PC-3 (cell line): ENCODE results near the gene NVL. TPM values are rescaled to one million over a fixed set of nuclear protein-coding genes. Genes with fewer than 3 reads are reported as not detected.

Source experiments
- ATAC-seq: fragments of 200-7000 bp; cut with Tn5 transposase; 2 replicates; pipeline ENCODE4 v1.9.1; 2020; ENCODE audit warnings: mild to moderate bottlenecking, moderate library complexity
- BruUV-seq: library from RNA; stranded (reverse); fragments of 400-500 nt; replicated peaks from 2 replicates; lab custom pipeline; 2021; lab: Mats Ljungman, UMichigan
- CTCF ChIA-PET: fragments of 300-600 bp; sonication (Branson Sonifier 250); formaldehyde crosslinking; loops from one replicate; lab custom pipeline; 2022; ENCODE audit warnings: antibody characterized with exemption; lab: Charles Lee
- POLR2A ChIA-PET: fragments of 300-600 bp; sonication (Branson Sonifier 250); formaldehyde crosslinking; loops from one replicate; lab custom pipeline; 2022; ENCODE audit warnings: antibody characterized with exemption; ENCODE audit not compliant: unreplicated experiment; lab: Charles Lee
- DNase-seq: peaks from one replicate; pipeline ENCODE4 v3.0.0-alpha.2; 2015
- H2AFZ ChIP-seq: fragments of 300-600 bp; sonication (generic); 2 replicates; pipeline ENCODE4 v1.6.0; 2016; ENCODE audit warnings: antibody characterized with exemption, low read length
- H3F3A ChIP-seq: fragments of 300-600 bp; sonication (generic); one replicate; pipeline ENCODE4 v1.6.0; 2017; ENCODE audit warnings: antibody characterized with exemption, low read length, control low read depth, mild to moderate bottlenecking; ENCODE audit not compliant: unreplicated experiment
- H3K27ac ChIP-seq: fragments of 300-600 bp; sonication (generic); 2 replicates; pipeline ENCODE4 v1.5.1; 2016; ENCODE audit warnings: mild to moderate bottlenecking, low read length
- H3K27me3 ChIP-seq: fragments of 300-600 bp; sonication (generic); 2 replicates; pipeline ENCODE4 v1.6.1; 2016; ENCODE audit warnings: low read length, mixed read lengths
- H3K36me3 ChIP-seq: fragments of 300-600 bp; sonication (generic); 2 replicates; pipeline ENCODE4 v1.6.1; 2016; ENCODE audit warnings: low read depth, mixed run types, low read length, mixed read lengths
- H3K4me1 ChIP-seq: fragments of 300-600 bp; sonication (generic); 2 replicates; pipeline ENCODE4 v1.5.1; 2016; ENCODE audit warnings: low read length; ENCODE audit not compliant: insufficient read depth
- H3K4me2 ChIP-seq: fragments of 300-600 bp; sonication (generic); 2 replicates; pipeline ENCODE4 v1.6.0; 2016; ENCODE audit warnings: low read length
- H3K4me3 ChIP-seq: fragments of 300-600 bp; sonication (generic); 2 replicates; pipeline ENCODE4 v1.5.1; 2016; ENCODE audit warnings: mild to moderate bottlenecking, low read length, mixed read lengths
- H3K79me2 ChIP-seq: fragments of 300-600 bp; sonication (generic); 2 replicates; pipeline ENCODE4 v1.6.1; 2017; ENCODE audit warnings: low read length, mixed read lengths
- H3K9ac ChIP-seq: fragments of 300-600 bp; sonication (generic); 2 replicates; pipeline ENCODE4 v1.6.0; 2016; ENCODE audit warnings: mild to moderate bottlenecking, low read length
- H3K9me2 ChIP-seq: fragments of 300-600 bp; sonication (generic); replicated peaks from 2 replicates; pipeline ENCODE4 v1.6.1; 2016; ENCODE audit warnings: mixed run types, low read length, mixed read lengths
- H3K9me3 ChIP-seq: fragments of 300-600 bp; sonication (generic); 2 replicates; pipeline ENCODE4 v1.6.1; 2016; ENCODE audit warnings: low read length, mixed read lengths
- H4K20me1 ChIP-seq: fragments of 300-600 bp; sonication (generic); 2 replicates; pipeline ENCODE4 v1.6.1; 2016; ENCODE audit warnings: low read length, mixed read lengths
- EZH2 ChIP-seq: fragments of 300-600 bp; sonication (generic); IDR thresholded peaks from one replicate; pipeline ENCODE4 v1.6.1; 2017; ENCODE audit warnings: antibody characterized with exemption, mild to moderate bottlenecking, low read length; ENCODE audit not compliant: unreplicated experiment
- EZH2phosphoT487 ChIP-seq: fragments of 300-600 bp; sonication (generic); IDR thresholded peaks from 2 replicates; pipeline ENCODE4 v1.6.1; 2018; ENCODE audit warnings: mild to moderate bottlenecking, antibody characterized with exemption, low read length, borderline replicate concordance
- intact Hi-C: fragments of 100-400 bp; cut with micrococcal nuclease; formaldehyde crosslinking; loops from 2 replicates; pipeline ENCODE4 v1.9.0; 2023
- total RNA-seq: library from RNA; depleted of rRNA; stranded (reverse); fragments of >200 nt; gene quantifications from 2 replicates; pipeline ENCODE4 v1.2.3, GENCODE V29; 2014
- TF ChIP-seq, protein P1 (sequence below): fragments of 300-600 bp; sonication (generic); conservative IDR thresholded peaks from 2 replicates; pipeline ENCODE4 v1.5.1; 2017; ENCODE audit warnings: antibody characterized with exemption, low read depth, mild to moderate bottlenecking, low read length

The NVL gene
- total RNA-seq, 1 experiment from 2014 or later, result 37.1 TPM

DNA sequence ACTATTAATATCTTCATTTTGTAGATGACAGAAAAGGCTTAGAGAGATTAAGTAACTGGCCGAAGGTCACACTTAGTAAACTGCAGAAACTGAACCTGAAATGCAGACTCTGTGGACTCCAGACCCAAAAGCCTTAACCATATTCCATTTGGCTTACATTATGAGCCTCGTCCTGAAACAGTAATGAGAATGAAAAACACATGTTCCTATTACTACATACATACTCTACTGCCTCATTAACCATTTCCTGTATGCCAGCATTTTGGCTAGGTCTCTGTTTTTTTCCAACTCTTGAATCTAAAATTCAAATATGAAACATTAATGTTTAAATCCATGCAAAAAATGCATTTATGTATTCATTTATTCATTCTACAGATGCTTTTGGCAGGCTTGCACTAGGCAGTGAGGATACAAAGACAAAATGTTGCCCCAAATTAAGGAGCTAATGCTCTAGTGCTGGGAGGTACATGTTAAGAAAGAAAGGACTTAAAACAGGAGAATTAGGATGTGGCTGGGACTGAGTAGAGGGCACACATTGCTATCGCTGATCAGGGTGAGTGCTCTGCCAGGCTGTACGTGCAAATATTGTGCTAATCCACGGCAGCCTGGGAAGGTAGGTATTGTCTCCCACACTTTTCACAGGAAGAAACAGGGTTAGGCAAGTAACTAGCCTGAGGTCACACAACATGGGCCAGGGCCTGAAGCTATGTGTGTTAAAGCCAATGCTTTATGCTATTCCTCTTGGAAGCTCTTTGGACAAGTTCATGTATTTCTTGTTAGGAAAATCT, 133.0 kb downstream of the NVL start:
- POLR2A ChIA-PET, result no interaction called here
- Histone ChIP-seq H3F3A (no peaks in the 10 kb centered on the region), H3K36me3 (peaks cover 12% of the 10 kb centered on the region), H3K9me2 (no peaks in the 10 kb centered on the region), H3K79me2 (no peaks in the 10 kb centered on the region), H3K4me2 (no peak overlapping the region), H3K4me1 (peaks cover 13% of the 10 kb centered on the region), H2AFZ (no peak overlapping the region), H3K27me3 (no peaks in the 10 kb centered on the region), H3K4me3 (no peak overlapping the region), H3K27ac (no peak overlapping the region), H4K20me1 (no peaks in the 10 kb centered on the region), H3K9ac (no peak overlapping the region), H3K9me3 (no peaks in the 10 kb centered on the region)
- TF ChIP-seq, protein P1, sequence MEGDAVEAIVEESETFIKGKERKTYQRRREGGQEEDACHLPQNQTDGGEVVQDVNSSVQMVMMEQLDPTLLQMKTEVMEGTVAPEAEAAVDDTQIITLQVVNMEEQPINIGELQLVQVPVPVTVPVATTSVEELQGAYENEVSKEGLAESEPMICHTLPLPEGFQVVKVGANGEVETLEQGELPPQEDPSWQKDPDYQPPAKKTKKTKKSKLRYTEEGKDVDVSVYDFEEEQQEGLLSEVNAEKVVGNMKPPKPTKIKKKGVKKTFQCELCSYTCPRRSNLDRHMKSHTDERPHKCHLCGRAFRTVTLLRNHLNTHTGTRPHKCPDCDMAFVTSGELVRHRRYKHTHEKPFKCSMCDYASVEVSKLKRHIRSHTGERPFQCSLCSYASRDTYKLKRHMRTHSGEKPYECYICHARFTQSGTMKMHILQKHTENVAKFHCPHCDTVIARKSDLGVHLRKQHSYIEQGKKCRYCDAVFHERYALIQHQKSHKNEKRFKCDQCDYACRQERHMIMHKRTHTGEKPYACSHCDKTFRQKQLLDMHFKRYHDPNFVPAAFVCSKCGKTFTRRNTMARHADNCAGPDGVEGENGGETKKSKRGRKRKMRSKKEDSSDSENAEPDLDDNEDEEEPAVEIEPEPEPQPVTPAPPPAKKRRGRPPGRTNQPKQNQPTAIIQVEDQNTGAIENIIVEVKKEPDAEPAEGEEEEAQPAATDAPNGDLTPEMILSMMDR, result no peak
- no peak for TF ChIP-seq EZH2phosphoT487
- TF ChIP-seq EZH2, result no peak
- CTCF ChIA-PET, result no interaction called here
- BruUV-seq, result no TSS peak
- ATAC-seq, result no peak
- intact Hi-C loops, result no loop called here
- no peak for DNase-seq

DNA sequence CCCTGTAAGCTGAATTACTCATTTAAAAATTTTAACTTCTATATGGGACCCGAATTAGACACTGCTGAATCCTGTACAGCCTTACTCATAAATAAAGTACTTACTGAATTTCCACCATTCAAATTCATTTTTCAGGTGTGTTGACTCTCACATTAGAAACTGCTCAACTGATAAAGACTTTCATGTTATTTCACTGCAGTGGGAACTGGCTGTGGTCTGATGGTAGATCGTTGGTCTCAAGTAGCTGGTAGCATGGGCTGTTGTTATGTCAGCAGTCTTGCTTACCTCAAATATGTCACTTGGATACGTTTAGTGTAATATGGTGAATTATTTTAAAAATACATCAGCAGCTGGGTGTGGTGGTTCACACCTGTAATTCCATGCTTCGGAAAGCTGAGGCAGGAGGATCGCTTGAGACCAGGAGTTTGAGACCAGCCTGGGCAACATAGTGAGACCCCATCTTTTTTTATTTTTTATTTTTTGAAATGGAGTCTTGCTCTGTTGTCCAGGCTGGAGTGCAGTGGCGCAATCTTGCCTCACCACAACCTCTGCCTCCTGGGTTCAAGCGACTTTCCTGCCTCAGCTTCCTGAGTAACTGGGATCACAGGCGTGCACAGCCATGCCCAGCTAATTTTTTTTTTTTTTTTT, 136.5 kb downstream of the NVL start:
- Histone ChIP-seq H3K4me1 (no peaks in the 10 kb centered on the region), H3F3A (no peaks in the 10 kb centered on the region), H3K4me3 (no peak overlapping the region), H3K36me3 (peaks cover 31% of the 10 kb centered on the region), H3K9me3 (no peaks in the 10 kb centered on the region), H3K4me2 (no peak overlapping the region), H4K20me1 (peaks cover 13% of the 10 kb centered on the region; the same call in 1 of the 2 replicates), H3K27me3 (no peaks in the 10 kb centered on the region), H2AFZ (no peak overlapping the region), H3K9me2 (no peaks in the 10 kb centered on the region), H3K9ac (no peak overlapping the region), H3K27ac (no peak overlapping the region), H3K79me2 (peaks cover 24% of the 10 kb centered on the region)
- TF ChIP-seq, protein P1, result no peak
- TF ChIP-seq EZH2 (no peak), EZH2phosphoT487 (no peak)
- CTCF ChIA-PET, result no interaction called here
- intact Hi-C loops, result no loop called here
- ATAC-seq, result no peak
- POLR2A ChIA-PET, result no interaction called here
- no TSS peak for BruUV-seq
- no peak for DNase-seq
